HG02970 (cell line): Measurements from ENCODE around the gene F12.
A peak's percentile ranks its signal among the peaks of the same experiment; 100 is the strongest.
"Not testable (repeated sequence)": the region's sequence is repeated elsewhere in the genome, so short reads cannot be mapped to it uniquely, and the experiment has no call there.

Experiments used
- ATAC-seq: cut with Tn5 transposase; IDR thresholded peaks from one replicate; pipeline ENCODE4 v1.9.1; 2021; ENCODE audit warnings: mild to moderate bottlenecking, moderate library complexity, moderate number of reproducible peaks; ENCODE audit not compliant: unreplicated experiment, low FRiP score

The F12 gene

DNA sequence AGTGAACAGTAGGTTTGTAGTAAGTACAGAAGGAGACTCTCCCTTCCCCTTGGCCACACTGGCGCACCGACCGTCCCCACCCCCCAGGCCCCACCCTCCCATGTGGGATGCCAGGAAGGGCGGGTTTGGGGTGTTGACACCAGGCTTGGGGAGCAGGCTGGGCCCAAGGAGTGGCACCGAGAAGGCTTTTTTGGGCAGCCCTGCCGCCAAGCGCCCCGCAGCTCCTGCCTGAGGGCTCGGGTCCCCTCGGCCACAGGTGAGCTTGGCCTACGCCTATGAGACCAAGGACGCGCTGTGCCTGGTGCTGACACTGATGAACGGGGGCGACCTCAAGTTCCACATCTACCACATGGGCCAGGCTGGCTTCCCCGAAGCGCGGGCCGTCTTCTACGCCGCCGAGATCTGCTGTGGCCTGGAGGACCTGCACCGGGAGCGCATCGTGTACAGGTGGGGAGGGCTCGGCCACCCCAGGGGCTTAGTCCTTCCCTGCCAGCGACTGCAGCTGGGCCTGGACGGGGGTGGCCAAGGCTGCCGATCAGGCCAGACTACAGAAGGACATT is 24.4 kb upstream of the F12 start:
- ATAC-seq = no peak

DNA sequence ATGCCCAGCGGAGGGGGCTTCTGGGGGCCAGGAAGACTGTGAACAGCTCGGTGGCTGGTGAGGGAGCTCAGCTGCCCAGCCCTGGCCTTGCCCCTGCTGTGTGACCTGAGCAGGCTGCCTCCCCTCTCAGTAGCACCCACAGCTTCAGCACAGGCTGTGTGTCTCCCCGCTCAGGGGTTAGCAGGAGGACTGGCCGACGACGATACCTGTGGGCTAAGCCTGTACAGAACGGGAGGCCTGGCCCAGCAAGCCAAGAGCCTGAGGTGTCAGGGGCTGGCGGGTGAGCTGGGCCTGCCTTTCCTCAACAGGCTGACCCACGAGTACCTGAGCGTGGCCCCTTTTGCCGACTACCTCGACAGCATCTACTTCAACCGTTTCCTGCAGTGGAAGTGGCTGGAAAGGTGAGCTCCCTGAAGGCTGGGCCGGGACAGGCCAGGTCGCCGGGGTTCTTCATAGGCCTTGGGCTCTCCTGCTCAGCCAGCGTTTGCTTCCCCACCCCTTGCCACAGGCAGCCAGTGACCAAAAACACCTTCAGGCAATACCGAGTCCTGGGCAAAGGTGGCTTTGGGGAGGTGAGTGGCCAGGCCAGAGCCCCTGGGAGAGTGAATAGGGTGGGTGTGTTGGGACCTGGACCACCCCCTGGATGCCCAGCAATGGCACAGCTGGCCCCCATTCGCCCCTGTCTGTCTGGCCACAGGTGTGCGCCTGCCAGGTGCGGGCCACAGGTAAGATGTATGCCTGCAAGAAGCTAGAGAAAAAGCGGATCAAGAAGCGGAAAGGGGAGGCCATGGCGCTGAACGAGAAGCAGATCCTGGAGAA is 23.7 kb upstream of the F12 start:
- no peak for ATAC-seq

DNA sequence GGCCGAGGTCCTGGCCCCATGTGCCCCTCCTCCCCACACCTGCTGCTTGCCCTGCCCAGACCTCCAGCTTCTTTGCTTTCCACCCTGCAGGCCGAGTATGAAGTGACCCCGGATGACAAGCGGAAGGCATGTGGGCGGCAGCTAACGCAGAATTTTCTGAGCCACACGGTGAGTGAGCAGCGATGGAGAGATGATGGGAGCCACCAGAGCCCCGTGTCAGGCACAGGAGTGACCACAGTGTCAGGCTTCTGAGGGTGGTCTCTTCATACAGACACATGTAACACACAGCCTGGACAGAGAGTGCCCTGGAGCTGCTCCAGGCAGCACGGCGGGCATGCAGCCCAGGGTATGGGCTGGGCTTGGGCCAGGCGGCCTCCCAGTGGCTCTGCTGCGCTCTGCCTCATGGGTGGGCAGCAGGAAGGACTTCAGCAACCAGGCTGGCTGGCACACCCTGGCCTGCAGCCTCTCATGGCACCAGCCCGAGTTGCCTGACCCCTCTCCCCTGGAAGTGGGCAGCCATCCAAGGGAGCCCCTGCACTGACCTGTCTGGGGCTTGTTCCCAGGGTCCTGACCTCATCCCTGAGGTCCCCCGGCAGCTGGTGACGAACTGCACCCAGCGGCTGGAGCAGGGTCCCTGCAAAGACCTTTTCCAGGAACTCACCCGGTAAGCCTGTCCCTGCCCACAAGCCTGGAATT is 22.9 kb upstream of the F12 start:
- no peak for ATAC-seq

DNA sequence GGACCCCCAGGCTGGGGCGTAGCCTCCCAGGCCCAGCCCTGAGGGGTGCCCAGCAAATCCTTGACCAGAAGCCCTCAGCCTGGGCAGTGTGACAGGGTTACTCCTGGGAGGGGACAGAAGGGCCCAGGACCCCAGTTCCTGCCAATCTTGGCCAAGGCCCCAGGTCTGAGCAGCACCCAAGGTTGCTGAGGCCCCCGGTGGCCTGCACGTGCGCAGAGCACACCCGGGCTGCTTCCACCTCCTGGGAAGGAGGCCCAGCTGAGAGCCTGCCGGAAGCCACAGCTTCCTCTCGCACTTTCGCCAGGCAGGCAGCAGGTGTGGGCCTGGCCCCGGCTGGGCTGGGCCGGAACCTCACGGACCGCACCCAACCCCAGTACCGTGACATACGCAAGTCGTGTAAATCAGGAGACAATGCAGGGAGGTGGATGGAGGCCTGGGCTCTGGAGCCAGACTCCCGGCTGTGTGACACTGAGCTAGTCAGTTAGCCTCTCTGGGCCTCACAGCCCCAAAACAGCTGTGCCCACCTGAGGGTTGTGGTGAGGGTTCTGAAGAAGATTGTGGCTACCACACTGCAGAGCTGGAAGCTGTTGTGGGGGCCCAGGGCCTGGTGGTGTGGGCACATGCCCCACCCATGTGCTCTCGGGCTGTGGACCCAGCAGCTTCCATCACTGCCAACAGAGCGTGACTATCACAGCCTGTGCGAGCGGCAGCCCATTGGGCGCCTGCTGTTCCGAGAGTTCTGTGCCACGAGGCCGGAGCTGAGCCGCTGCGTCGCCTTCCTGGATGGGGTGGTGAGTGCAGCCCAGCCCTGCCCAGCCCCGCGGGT is 22.2 kb upstream of the F12 start:
- peak; percentile 41 for ATAC-seq

DNA sequence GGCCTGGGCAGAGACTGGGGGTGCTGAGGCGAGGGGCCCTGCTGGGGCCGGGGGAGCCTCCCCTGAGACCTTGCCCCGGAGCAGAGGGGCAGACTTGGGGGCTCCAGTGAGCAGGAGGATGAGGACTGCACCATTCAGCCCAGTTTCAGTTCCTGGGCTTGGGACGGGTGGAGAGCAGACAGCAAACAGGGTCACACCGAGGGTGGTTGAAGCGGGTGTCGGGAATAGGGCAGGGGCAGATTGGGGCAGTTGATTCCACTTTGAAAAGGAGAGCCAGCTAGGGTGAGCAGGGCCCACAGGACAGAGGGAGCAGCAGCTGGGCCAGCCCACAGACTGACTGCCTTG is 21.6 kb upstream of the F12 start:
- ATAC-seq = no peak

DNA sequence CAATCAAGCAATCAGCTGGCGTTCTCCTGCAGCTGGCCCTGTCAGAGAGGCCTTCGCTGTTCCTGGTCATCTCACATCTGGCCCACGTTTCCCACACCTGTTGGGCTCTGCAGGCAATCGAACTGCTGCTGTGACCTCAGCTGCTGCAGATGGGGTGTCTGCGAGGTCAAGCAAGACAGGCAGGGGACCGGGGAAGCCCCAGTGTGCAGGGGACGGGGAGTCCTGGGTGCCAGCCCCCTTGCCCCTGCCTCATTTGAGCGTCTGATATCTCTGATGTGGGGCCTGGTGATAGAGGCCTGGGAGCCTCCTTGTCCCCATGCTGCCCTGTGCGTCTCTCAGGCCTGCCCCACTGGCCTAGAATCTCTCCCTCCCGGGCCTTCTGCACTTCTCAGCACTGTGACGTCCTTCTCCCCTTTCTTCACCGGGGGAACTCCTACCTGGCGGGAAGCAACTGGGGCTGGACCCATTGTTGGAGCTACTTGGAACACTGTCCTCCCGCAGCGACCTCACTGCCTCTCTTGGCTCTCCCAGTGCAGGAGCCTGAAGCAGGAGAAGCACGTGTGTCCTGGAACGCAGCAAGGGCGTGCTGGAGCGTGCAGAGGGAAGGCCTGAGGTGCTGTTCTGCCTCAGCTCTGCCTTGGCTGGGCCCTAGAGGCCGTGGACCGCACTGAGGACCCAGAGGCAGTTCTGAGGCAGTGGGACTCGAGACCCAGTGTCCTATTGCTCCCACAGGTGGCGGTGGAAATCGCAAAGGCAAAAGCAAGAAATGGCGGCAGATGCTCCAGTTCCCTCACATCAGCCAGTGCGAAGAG is 21.0 kb upstream of the F12 start:
- ATAC-seq = no peak

DNA sequence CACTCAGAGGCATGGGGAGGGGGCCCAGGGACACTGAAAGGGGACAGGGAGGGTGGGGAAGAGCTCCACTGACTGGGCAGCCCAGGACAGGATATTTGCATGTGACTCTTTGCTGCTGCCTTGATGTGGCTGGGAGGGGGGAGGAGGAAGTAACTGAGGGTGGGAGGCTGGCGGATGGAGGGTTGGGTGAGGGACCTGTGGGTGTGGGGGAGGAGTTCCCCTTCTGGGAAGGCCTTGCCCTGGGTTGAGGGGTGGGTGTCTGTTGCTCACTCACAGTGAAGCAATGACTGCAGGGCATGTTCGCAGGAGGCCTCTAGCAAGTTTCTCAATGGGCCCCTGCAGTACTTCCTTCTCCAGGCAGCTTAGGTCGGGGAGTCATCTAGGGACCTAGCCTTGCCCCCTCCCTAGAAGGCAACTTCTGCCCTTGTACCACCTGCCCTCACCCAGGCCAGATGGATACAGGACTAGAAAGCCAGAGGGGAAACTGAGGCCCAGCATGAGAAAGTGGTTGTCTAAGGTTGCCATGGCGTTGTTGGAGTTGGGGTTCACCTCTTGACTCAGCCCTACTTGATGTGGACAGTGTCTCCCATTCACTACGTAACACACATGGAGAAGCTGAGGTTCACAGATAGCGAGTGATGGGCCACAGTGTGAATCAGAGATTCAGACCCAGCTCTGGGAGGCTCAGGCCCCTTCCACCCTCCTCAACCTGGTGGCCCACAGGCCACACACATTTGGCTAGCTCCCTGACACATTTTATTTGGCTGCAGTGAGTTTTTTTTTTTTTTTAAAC is 20.1 kb upstream of the F12 start:
- ATAC-seq = no peak

DNA sequence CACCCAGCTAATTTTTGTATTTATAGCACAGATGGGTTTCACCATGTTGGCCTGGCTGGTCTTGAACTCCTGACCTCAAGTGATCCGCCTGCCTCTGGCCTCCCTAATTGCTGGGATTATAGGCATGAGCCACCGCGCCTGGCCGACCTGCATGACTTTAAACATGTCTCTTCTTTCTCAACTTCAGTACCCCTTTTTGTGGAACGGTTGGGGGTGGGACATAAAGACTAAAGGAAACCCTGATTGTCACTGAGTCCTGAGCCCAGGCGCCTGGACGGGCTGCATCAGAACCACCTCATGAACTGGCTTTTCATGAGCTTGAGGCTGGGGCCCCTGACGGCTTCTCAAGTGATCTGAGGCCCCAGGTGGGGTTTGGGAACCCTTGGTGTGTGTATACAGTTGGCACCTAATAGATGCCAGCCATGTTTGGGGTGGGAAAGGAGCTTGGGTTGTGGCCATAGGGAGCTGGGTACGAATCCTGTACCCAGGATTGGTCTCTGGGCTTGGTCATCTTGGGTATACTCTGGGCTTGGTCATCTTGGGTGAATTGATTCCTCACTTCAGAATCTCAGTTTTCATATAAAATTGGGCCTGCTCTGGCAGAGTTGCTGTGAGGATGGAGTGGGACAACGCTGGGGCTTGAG is 19.3 kb upstream of the F12 start:
- no peak for ATAC-seq

DNA sequence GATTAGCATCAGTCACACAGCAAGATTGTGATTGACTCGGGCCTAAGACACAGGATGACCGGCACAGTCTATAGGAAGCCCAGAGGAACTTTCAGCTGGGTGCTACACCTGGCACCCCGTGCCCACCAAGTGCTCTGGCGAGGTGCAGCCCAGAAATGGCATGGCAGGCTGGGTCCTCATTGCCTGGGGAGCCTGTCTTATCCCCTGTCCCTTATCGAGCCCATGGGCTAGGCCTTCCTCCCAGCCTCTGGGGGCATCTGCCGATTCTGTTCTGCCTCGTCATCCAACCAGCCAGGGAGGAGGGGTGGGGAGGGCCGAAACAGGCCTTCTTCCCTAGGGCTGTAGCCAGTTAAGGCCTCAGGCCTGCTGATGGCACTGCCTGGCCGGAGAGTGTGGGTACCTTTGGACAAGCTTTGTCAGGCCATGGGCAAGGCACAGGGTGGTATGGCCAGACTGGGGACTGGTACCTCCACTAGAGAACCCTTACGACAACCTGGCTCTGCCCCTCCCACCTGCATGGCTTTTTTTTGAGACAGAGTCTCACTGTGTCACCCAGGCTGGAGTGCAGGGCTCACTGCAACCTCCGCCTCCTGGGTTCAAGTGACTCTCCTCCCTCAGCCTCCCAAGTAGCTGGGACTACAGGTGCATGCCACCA is 18.7 kb upstream of the F12 start:
- no peak for ATAC-seq

DNA sequence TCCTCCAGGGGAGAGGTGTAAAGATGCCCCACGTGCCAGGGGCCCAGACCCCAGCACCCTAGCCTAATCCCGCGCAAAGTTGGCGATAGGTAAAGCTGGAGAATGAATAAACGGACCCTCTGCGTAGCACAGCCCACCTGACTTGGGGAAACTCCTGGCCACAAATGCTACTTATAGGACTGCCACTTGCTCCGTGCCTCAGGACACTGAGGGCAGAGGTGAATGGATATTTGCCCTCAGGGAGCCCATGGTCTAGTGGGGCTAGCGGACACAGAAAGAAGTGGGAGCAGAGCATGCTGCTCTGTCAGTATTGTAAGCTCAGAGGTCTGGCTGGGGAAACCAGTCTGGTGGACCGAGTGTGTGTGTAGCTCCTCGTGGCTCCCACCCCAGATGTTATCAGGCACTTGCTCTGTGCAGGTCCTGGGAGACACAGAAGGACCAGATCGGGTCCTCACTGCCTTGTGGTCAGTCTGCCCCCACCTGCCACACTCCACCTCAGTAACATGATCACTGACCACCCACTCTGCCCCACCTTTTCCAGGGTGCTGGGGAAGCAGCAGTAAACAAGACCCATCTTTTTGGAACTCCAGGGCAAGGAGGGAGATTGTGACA is 18.0 kb upstream of the F12 start:
- no peak for ATAC-seq

DNA sequence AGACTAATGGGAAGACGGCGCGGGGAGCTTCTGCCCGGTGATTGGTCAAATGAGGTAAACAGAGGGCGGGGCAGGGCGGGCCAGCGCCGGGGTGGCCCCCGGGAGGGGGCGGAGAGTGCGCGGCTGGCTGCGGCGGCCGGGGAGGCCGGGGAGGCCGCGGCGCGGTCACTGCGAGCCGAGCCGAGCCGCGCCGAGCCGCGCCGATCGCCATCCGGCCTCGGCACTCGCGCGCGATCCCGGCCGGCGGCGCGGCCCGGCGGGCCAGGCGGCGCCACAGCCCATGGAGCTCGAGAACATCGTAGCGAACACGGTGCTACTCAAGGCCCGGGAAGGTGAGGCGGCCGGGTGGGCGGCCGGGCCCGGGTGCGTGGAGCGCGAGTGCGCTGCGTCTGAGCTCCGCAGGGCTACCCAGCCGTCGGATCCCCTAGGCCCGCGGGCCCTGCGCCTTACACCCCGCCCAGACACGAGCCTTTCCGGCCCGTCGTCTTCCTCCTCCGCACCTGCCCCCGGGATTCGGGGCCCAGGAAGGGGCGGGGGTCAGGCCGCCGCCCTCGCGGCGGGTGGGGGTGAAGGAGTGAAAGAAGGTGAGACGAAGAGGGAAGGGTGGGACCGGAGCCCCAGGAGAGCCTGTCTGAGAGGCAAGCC is 17.3 kb upstream of the F12 start, which contains the start of gene GRK6:
GRK6 (plus strand) TSS at position 111 of the 645 bp plus-strand sequence; CDS start at position 281, 170 bp downstream.
- ATAC-seq = peak; percentile 8

DNA sequence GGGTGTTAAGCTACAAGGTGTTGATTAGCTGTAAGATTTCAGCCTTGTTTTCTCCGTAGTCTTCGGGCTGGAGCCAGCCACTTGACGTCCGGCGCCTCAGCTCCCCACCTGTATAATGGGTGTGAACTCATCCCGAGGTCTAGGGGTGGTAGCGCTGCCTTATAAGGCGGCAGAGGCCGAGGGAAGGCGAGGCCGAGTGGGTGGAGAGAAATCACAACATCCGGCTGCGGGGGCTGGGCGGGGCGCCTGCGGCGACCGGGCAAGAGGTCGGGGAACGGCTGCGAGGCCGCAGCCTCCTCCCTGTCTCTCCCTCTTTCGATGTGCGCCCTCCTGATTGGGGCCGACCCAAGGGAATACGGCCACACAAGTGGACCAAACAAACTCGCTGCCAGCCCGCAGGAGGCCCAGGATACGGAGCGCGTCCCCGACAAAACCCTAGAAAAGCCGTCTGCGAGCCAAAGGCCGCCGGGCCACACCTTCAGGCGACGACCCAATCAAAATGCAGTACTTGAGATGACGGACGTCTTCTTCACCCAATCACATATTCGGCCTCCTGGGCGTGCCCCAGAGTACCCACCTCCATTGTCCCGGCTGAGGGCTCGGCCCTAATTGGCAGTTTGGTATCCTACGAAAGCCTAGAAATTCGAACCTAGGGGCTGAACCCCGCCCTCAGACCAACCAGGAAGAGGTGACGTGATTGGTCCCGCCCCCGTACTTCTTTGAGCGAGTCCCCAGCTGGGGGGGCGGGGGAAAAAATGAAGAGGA is 16.6 kb upstream of the F12 start:
- peak; percentile 75 for ATAC-seq

DNA sequence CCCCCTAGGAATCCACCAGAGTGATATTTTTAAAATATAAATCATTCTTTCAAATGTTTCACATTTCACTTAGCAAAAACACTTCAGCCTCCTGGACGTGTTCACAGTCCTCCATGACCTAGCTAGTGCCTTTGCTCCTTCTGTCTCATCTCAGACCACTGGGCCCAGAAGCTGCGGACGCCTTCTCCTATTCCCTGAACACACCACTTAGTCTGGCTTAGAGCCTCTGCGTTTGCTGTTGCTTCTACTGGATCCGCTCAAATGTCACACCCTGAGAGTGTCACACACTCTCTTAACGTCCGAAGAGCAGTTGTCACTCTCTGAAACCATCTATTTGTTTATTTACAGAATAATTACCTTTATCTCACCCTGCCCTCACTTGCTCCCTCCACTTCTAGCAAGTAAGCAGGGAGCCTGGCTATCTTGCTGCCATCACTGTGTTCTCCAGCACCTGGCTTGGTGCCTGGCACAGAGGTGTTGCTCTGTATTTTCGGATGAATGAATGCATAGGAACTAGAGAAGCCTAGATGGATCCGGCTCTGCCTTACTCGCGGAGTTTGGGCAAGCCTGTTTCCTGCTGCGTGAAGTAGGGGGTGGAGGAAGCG is 15.9 kb upstream of the F12 start:
- ATAC-seq = no peak

DNA sequence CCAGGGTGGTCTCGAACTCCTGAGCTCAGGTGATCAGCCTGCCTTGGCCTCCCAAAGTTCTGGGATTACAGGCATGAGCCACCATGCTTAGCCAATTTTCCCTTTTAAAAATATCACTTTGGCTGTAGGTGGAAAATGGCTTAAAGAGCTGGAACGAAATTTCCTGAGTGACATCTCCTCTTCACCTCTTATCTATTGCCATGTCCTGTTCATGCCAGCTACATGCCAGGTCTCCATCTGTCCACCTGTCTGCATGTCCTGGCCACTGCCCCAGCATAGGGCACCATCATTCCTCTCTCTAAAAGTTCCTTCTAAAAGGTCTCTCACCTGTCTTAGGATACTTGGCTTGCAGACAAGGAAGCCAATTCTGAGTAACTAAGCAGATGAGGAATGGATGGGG is 14.3 kb upstream of the F12 start:
- ATAC-seq = no peak

DNA sequence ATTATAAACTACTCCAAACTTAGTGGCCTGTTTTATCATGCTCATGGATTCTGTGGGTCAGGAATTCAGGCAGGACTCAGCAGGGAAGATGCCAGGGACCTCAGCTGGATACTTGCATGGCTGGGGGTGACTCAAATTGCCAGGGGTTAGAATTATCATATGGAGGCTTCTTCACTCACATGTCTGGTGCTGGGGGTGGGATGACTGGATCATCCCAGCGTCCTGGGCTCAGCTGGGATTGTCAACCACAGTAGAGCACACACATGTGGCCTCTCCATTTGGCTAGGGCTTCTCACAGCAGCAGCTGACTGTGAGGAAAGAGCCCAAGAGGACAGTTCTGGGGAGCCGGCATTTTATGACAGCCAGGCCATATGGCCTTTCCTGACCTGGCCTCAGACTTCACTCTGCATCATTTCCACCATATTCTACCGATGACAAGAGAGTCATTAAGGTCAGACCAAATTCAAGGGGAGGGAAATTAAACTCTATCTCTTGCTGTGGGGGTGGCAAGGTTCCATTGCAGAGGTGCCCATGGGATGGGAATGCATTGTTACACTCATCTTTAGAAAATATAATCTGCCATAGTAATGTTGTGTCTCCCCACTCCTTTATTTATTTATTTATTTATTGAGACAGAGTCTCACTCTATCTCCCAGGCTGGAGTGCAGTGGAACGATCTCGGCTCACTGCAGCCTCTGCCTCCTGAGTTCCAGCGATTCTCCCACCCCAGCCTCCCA is 11.9 kb upstream of the F12 start:
- ATAC-seq = no peak

DNA sequence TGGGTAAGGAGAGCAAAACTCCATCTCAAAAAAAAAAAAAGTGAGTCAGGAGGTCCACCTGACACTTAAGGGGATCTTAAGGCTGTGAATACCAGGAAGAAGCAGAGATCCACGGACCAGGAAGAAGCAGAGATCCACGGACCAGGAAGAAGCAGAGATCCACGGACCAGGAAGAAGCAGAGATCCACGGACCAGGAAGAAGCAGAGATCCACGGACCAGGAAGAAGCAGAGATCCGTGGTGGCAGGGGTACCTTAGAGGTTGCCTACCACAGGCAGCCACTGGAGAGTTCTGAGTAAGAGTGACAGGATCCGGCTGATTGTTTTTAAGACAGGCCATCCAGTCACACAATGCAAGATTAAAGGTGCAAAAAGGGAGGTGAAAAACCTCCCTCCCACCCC is 11.1 kb upstream of the F12 start:
- not testable (repeated sequence) for ATAC-seq
